IPS-15b (cell line): Measurements from ENCODE around the gene VANGL1.

ENCODE experiments used
- H3K27me3 ChIP-seq: one replicate; pipeline ENCODE4 v1.6.1; 2013; ENCODE audit warnings: low read length; ENCODE audit not compliant: control insufficient read depth, insufficient read depth
- H3K36me3 ChIP-seq: one replicate; pipeline ENCODE4 v1.6.1; 2013; ENCODE audit warnings: low read length; ENCODE audit not compliant: control insufficient read depth, insufficient read depth
- H3K4me1 ChIP-seq: one replicate; pipeline ENCODE4 v1.6.1; 2013; ENCODE audit warnings: mild to moderate bottlenecking, low read length; ENCODE audit not compliant: control insufficient read depth, insufficient read depth
- H3K4me3 ChIP-seq: one replicate; pipeline ENCODE4 v1.5.1; 2013; ENCODE audit warnings: low read depth, low read length
- H3K9ac ChIP-seq: one replicate; pipeline ENCODE4 v1.6.1; 2013; ENCODE audit warnings: low read depth, mild to moderate bottlenecking, low read length
- H3K9me3 ChIP-seq: one replicate; pipeline ENCODE4 v1.6.1; 2013; ENCODE audit warnings: mild to moderate bottlenecking, low read length; ENCODE audit not compliant: control insufficient read depth, insufficient read depth

The VANGL1 gene

DNA sequence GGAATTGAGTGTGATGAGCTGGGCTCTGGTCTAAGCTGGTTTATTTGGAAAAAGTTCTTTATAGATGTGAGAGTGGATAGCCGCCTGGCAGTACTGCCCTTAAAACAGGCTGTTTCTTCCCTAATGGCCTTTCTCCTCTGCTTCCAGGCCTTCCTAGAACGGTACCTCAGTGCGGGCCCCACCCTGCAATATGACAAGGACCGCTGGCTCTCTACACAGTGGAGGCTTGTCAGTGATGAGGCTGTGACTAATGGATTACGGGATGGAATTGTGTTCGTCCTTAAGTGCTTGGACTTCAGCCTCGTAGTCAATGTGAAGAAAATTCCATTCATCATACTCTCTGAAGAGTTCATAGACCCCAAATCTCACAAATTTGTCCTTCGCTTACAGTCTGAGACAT, 49.2 kb downstream of the VANGL1 start:
- no peak overlapping the region for H3K9ac ChIP-seq
- peaks cover 7% of the 10 kb centered on the region for H3K36me3 ChIP-seq
- no peaks in the 10 kb centered on the region for H3K27me3 ChIP-seq
- no peaks in the 10 kb centered on the region for H3K9me3 ChIP-seq
- H3K4me1 ChIP-seq = no peaks in the 10 kb centered on the region
- H3K4me3 ChIP-seq = no peak overlapping the region

GRCh38 chr1:115692224-115692623, 50.5 kb downstream of the VANGL1 start:
- Histone ChIP-seq H3K36me3 (peaks cover 7% of the 10 kb centered on the region), H3K27me3 (no peaks in the 10 kb centered on the region), H3K9ac (no peak overlapping the region), H3K4me1 (no peaks in the 10 kb centered on the region), H3K4me3 (no peak overlapping the region), H3K9me3 (no peaks in the 10 kb centered on the region)

GRCh38 chr1:115694805-115695204, 53.0 kb downstream of the VANGL1 start:
- Histone ChIP-seq H3K9me3 (no peaks in the 10 kb centered on the region), H3K4me3 (no peak overlapping the region), H3K9ac (no peak overlapping the region), H3K27me3 (no peaks in the 10 kb centered on the region), H3K4me1 (no peaks in the 10 kb centered on the region), H3K36me3 (peaks cover 7% of the 10 kb centered on the region)

DNA sequence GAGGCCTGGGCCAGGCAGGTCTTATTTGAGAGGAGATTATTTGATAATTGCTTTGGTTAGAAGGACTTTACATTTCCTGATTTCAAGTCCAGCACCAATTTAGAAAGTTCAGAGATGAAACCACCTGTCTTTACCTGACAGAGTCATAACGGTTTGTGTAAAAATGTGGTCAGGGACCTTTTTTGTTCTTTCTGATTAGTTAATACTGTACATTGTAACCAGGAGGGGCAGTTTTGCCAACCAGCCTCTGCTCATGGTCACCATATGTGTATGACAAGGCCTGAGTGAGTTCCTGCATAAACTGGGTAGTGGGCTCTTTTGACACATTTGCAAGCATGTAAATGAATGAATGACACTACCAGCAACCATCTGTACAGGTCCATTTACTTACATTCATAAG, 55.8 kb downstream of the VANGL1 start:
- H3K27me3 ChIP-seq = no peaks in the 10 kb centered on the region
- no peak overlapping the region for H3K9ac ChIP-seq
- no peak overlapping the region for H3K4me3 ChIP-seq
- H3K36me3 ChIP-seq = no peaks in the 10 kb centered on the region
- no peaks in the 10 kb centered on the region for H3K4me1 ChIP-seq
- H3K9me3 ChIP-seq = no peaks in the 10 kb centered on the region

DNA sequence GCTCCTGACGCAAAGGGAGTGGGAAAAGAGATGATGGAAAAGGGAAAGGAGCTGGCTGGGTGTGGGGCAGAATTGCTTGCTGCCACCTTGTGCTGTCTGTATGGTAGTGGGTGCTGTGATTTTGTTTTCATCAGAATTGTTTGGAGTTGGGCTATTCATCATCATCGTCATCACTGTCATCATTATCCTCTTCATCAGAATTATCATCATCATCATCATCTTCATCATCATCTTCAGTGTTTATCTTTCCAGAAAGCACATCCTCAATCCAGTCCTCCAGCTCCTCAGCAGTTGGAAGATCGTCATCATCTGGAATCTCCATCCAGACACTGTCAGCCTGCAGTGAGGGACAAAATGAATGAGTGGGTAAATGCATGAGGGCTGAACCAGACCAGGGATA, 59.3 kb downstream of the VANGL1 start:
- Histone ChIP-seq H3K4me1 (peaks cover 3% of the 10 kb centered on the region), H3K9me3 (no peaks in the 10 kb centered on the region), H3K4me3 (no peak overlapping the region)

GRCh38 chr1:115702959-115703358, 61.2 kb downstream of the VANGL1 start:
- no peaks in the 10 kb centered on the region for H3K27me3 ChIP-seq
- no peaks in the 10 kb centered on the region for H3K36me3 ChIP-seq
- no peak overlapping the region for H3K4me3 ChIP-seq
- H3K9ac ChIP-seq = no peak overlapping the region
- H3K9me3 ChIP-seq = no peaks in the 10 kb centered on the region
- H3K4me1 ChIP-seq = peaks cover 3% of the 10 kb centered on the region

More for the DNA sequence above, 59.3 kb downstream of the VANGL1 start:
- Histone ChIP-seq H3K36me3 (no peaks in the 10 kb centered on the region), H3K27me3 (no peaks in the 10 kb centered on the region), H3K9ac (no peak overlapping the region)

DNA sequence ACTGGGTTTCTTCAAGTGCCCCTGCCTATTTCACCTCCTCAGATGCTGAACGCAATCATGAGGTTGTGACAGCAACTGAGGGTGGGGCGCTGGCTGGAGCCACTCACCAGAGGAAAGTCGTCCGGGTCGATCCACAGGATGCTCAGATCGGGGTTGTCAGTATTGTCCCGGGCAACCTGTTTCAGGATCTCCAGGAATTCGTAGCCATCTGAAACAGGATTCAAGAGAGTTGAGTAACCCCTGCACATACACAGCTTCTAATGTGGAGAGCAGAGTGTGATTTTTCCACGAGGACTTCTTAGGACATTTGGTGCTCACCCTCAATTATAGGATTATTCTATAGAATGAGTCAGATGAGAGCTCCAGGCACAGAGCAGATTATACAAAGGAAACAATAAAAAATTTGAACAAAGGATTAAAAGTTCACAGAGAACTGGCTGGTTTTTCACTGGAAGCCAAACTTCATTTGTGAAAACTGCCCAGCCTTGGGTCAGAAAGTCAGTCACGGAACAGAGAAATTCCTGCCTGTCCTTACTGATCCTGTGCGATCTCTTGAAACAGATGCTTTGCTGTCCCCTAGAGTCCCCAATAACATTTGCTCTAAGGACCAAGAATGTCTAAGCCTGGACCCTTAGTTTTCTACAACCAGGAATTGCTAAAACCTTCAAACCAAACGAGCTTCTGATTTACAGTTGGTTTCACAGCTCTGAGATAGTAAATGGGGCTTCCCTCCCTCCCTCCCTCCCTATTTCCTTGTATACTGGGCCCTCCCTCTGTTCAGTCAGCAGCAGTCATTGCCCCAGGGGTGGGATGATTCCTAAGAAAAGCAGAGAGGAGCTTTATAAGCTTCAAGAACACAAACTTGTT, 63.5 kb downstream of the VANGL1 start:
- no peak overlapping the region for H3K9ac ChIP-seq
- no peaks in the 10 kb centered on the region for H3K27me3 ChIP-seq
- H3K9me3 ChIP-seq = no peaks in the 10 kb centered on the region
- peaks cover 3% of the 10 kb centered on the region for H3K4me1 ChIP-seq
- no peaks in the 10 kb centered on the region for H3K36me3 ChIP-seq
- H3K4me3 ChIP-seq = no peak overlapping the region

- H3K9me3 ChIP-seq = no peaks in the 10 kb centered on the region
- H3K27me3 ChIP-seq = no peaks in the 10 kb centered on the region
- peaks cover 3% of the 10 kb centered on the region for H3K4me1 ChIP-seq
- H3K4me3 ChIP-seq = no peak overlapping the region
- no peaks in the 10 kb centered on the region for H3K36me3 ChIP-seq
- no peak overlapping the region for H3K9ac ChIP-seq
Observed at GRCh38 chr1:115705963-115706362, 64.2 kb downstream of the VANGL1 start.

DNA sequence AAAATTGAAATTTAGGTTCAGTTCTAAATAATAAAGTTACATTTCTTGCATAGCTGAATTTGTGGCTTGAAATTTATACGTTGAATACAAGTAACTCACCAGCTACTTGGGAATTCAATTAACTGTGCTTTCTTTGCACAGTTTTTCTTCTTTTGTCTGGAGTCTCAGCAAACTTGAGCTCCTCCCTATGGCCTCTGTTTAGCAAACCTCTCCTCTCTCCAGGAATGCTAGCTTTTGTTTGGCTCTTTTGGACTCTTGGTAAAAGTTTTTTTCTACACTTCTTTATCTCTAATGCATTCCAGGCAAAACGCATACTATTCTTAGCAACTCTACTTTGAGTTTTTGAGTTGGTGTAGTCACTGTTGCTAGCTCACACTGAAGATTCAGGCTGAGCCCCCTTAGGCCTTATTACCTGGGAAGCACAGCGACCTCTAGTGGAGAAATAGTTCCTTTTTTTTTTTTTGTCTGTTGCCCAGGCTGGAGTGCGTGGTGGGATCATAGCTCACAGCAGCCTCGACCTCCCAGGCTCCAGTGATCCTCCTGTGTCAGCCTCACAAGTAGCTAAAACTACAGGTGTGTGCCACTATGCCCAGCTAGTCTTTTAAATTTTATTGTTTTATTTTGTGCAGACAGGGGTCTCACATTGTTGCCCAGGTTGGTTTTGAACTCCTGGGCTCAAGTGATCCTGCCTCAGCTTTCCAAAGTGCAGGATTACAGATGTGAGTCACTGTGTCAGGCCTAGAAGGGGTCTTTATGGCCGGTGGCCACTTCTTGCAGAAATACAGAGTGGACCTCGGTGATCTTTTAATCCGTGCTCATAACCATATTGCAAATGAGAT, 65.0 kb downstream of the VANGL1 start:
- Histone ChIP-seq H3K9ac (no peak overlapping the region), H3K27me3 (no peaks in the 10 kb centered on the region), H3K4me1 (peaks cover 3% of the 10 kb centered on the region), H3K36me3 (no peaks in the 10 kb centered on the region), H3K4me3 (no peak overlapping the region), H3K9me3 (no peaks in the 10 kb centered on the region)

GRCh38 chr1:115710859-115711624, 69.3 kb downstream of the VANGL1 start:
- Histone ChIP-seq H3K4me3 (no peak overlapping the region), H3K9me3 (no peaks in the 10 kb centered on the region), H3K9ac (no peak overlapping the region), H3K4me1 (peaks cover 7% of the 10 kb centered on the region), H3K27me3 (no peaks in the 10 kb centered on the region), H3K36me3 (no peaks in the 10 kb centered on the region)

- Histone ChIP-seq H3K9me3 (no peaks in the 10 kb centered on the region), H3K9ac (no peak overlapping the region), H3K27me3 (peaks cover 3% of the 10 kb centered on the region), H3K36me3 (no peaks in the 10 kb centered on the region), H3K4me1 (peaks cover 7% of the 10 kb centered on the region), H3K4me3 (no peak overlapping the region)
Observed at GRCh38 chr1:115712911-115713609, 71.3 kb downstream of the VANGL1 start.
